HG03108 (cell line): ENCODE measurements around the gene PATJ.
"Not testable (repeated sequence)": the region's sequence is repeated elsewhere in the genome, so short reads cannot be mapped to it uniquely, and the experiment has no call there.

Experiments used
- ATAC-seq: cut with Tn5 transposase; IDR thresholded peaks from one replicate; pipeline ENCODE4 v1.9.1; 2021; ENCODE audit warnings: moderate library complexity; ENCODE audit not compliant: unreplicated experiment

The PATJ gene

GRCh38 chr1:61942856-61943255 is 200.6 kb downstream of the PATJ start:
- no peak for ATAC-seq

GRCh38 chr1:61948685-61949084 is 206.4 kb downstream of the PATJ start:
- ATAC-seq: not testable (repeated sequence)

GRCh38 chr1:61950418-61950817 is 208.1 kb downstream of the PATJ start:
- no peak for ATAC-seq

- ATAC-seq: no peak
Measured at GRCh38 chr1:61951731-61952580, 209.7 kb downstream of the PATJ start.

GRCh38 chr1:61952675-61953074 is 210.4 kb downstream of the PATJ start:
- no peak for ATAC-seq

GRCh38 chr1:61953076-61953789 is 211.0 kb downstream of the PATJ start:
- ATAC-seq: no peak

- ATAC-seq: no peak
Measured at GRCh38 chr1:61953790-61954150, 211.5 kb downstream of the PATJ start.

GRCh38 chr1:61955261-61955660 is 213.0 kb downstream of the PATJ start:
- ATAC-seq: no peak

- ATAC-seq: no peak
Measured at GRCh38 chr1:61956016-61956645, 213.9 kb downstream of the PATJ start.

GRCh38 chr1:61956784-61957183 is 214.5 kb downstream of the PATJ start:
- ATAC-seq: no peak

GRCh38 chr1:61961009-61961408 is 218.7 kb downstream of the PATJ start:
- no peak for ATAC-seq

- ATAC-seq: no peak
Measured at GRCh38 chr1:61962631-61963030, 220.4 kb downstream of the PATJ start.

GRCh38 chr1:61966450-61967225 is 224.4 kb downstream of the PATJ start:
- ATAC-seq: not testable (repeated sequence)

- no peak for ATAC-seq
Measured at GRCh38 chr1:61967750-61968149, 225.5 kb downstream of the PATJ start.

GRCh38 chr1:61968869-61969268 is 226.6 kb downstream of the PATJ start:
- ATAC-seq: no peak

- no peak for ATAC-seq
Measured at GRCh38 chr1:61973100-61973837, 231.0 kb downstream of the PATJ start.

- no peak for ATAC-seq
Measured at GRCh38 chr1:61975638-61976037, 233.4 kb downstream of the PATJ start.

- no peak for ATAC-seq
Measured at GRCh38 chr1:61976566-61976965, 234.3 kb downstream of the PATJ start.

- ATAC-seq: no peak
Measured at GRCh38 chr1:61978796-61979195, 236.5 kb downstream of the PATJ start.

- ATAC-seq: no peak
Measured at GRCh38 chr1:61979729-61980128, 237.4 kb downstream of the PATJ start.
